ENCODE data around the gene NTF4. TPM values are rescaled to one million over a fixed set of nuclear protein-coding genes. Genes with fewer than 3 reads are reported as not detected.
A peak's percentile ranks its signal among the peaks of the same experiment; 100 is the strongest.

The NTF4 gene, protein sequence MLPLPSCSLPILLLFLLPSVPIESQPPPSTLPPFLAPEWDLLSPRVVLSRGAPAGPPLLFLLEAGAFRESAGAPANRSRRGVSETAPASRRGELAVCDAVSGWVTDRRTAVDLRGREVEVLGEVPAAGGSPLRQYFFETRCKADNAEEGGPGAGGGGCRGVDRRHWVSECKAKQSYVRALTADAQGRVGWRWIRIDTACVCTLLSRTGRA
- 1.1 to 1.6 TPM in 2 of 3 replicates, not detected in the other for total RNA-seq
- long read RNA-seq = 0 reads

- H3K4me1 Mint-ChIP-seq (ENCODE audit: low read depth) = peaks cover 12% of the 10 kb centered on the region
- peak within 1 kb of the TSS; percentile 40 for H3K4me3 Mint-ChIP-seq (ENCODE audit: unreplicated experiment)
- H3K36me3 Mint-ChIP-seq (ENCODE audit: low read depth) = no peaks in the 10 kb centered on the region
- peak within 1 kb of the TSS; percentile 36 for H3K27ac Mint-ChIP-seq (ENCODE audit: unreplicated experiment)
- TF ChIP-seq CTCF (IDR thresholded peaks at IDR 0.05) = no peak
- peaks cover 6% of the 10 kb centered on the region for H3K9me3 Mint-ChIP-seq (ENCODE audit: low read depth)
- peaks cover 2% of the 10 kb centered on the region for H3K27me3 Mint-ChIP-seq (ENCODE audit: low read depth)
- no peak for DNase-seq (ENCODE audit: low spot score)
Observed at GRCh38 chr19:49064768-49065611, at the start of gene NTF4. Gene NTF4 (minus strand): TSS chr19:49064818. CDS start chr19:49061997, 2,821 bp downstream.

- H3K27me3 Mint-ChIP-seq (ENCODE audit: low read depth) = no peaks in the 10 kb centered on the region
- peak within 1 kb of the TSS; percentile 78 for H3K4me3 Mint-ChIP-seq (ENCODE audit: unreplicated experiment)
- H3K4me1 Mint-ChIP-seq (ENCODE audit: low read depth) = peaks cover 50% of the 10 kb centered on the region
- TF ChIP-seq CTCF (IDR thresholded peaks at IDR 0.05) = peak; percentile 76
- no peak for DNase-seq (ENCODE audit: low spot score)
- no peaks in the 10 kb centered on the region for H3K9me3 Mint-ChIP-seq (ENCODE audit: low read depth)
- peaks cover under 1% of the 10 kb centered on the region for H3K36me3 Mint-ChIP-seq (ENCODE audit: low read depth)
- H3K27ac Mint-ChIP-seq (ENCODE audit: unreplicated experiment) = peak within 1 kb of the TSS; percentile 82
Observed at GRCh38 chr19:49113762-49114629, 49.4 kb upstream of the NTF4 start, which contains the start of gene LIN7B. Gene LIN7B (plus strand): TSS chr19:49114370. CDS start chr19:49114405, 35 bp downstream.

DNA sequence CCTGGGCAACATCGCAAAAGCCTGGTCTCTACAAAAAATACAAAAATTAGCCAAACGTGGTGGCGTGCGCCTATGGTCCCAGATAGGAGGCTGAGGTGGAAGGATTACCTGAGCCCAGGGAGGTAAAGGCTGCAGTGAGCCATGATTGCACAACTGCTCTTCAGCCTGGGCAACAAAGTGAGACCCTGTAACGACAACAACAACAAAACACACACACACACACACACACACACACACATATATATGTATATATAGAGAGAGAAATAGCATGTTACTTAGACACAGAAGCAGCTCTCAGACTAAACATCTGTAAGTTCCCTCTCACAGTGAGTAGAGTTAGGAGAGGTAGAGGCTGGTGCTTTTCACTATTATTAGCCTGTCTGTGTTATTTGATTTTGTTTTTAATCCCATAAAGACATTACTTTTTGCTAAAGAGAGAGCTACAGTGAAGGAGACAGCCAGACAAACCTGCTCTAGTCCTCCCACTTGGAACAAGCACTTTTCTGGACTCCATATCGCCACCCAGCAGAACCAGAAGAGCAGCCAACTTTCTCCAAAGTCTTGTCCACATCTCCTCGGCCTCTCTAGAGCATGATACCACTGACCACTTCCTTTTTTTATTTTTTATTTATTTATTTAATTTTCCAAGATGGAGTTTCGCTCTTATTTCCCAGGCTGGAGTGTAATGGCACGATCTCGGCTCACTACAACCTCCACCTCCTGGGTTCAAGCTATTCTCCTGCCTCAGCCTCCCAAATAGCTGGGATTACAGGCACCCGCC lies 46.8 kb upstream of the NTF4 start:
- H3K4me1 Mint-ChIP-seq (ENCODE audit: low read depth) = peaks cover 42% of the 10 kb centered on the region
- no peak for DNase-seq (ENCODE audit: low spot score)
- no peaks in the 10 kb centered on the region for H3K9me3 Mint-ChIP-seq (ENCODE audit: low read depth)
- H3K4me3 Mint-ChIP-seq (ENCODE audit: unreplicated experiment) = no peak overlapping the region
- no peaks in the 10 kb centered on the region for H3K27me3 Mint-ChIP-seq (ENCODE audit: low read depth)
- H3K27ac Mint-ChIP-seq (ENCODE audit: unreplicated experiment) = peak overlapping the region; percentile 27
- TF ChIP-seq CTCF (IDR thresholded peaks at IDR 0.05) = no peak
- peaks cover 18% of the 10 kb centered on the region for H3K36me3 Mint-ChIP-seq (ENCODE audit: low read depth)

- peak overlapping the region; percentile 79 for H3K27ac Mint-ChIP-seq (ENCODE audit: unreplicated experiment)
- H3K4me1 Mint-ChIP-seq (ENCODE audit: low read depth) = peaks cover 40% of the 10 kb centered on the region
- no peaks in the 10 kb centered on the region for H3K27me3 Mint-ChIP-seq (ENCODE audit: low read depth)
- no peak for DNase-seq (ENCODE audit: low spot score)
- peaks cover 20% of the 10 kb centered on the region for H3K36me3 Mint-ChIP-seq (ENCODE audit: low read depth)
- no peak overlapping the region for H3K4me3 Mint-ChIP-seq (ENCODE audit: unreplicated experiment)
- no peak for TF ChIP-seq CTCF (IDR thresholded peaks at IDR 0.05)
- no peaks in the 10 kb centered on the region for H3K9me3 Mint-ChIP-seq (ENCODE audit: low read depth)
Observed at GRCh38 chr19:49110567-49110966, 45.9 kb upstream of the NTF4 start.

All from chondrocyte (in vitro differentiated cells).